H9 (cell line): Measurements from ENCODE around the gene SHISA7. TPM values are rescaled to one million over a fixed set of nuclear protein-coding genes. Genes with fewer than 3 reads are reported as not detected.
A peak's percentile ranks its signal among the peaks of the same experiment; 100 is the strongest.

ENCODE experiments used
- DNase-seq: peaks from one replicate; pipeline ENCODE4 v3.0.0-alpha.2; 2017
- H2AFZ ChIP-seq: one replicate; pipeline ENCODE4 v1.6.1; 2013; ENCODE audit warnings: mild to moderate bottlenecking, low read length, control low read depth, moderate library complexity
- H2AK5ac ChIP-seq: 2 replicates; pipeline ENCODE4 v1.6.1; 2013; ENCODE audit warnings: low read length, control low read depth, mixed read lengths; ENCODE audit not compliant: insufficient read length
- H2BK120ac ChIP-seq: one replicate; pipeline ENCODE4 v1.6.1; 2013; ENCODE audit warnings: low read depth, mild to moderate bottlenecking, low read length, control low read depth, inconsistent platforms; ENCODE audit not compliant: poor library complexity, severe bottlenecking
- H2BK12ac ChIP-seq: 2 replicates; pipeline ENCODE4 v1.6.1; 2013; ENCODE audit warnings: low read length, control low read depth, mixed read lengths, low read depth; ENCODE audit not compliant: insufficient read length
- H2BK15ac ChIP-seq: 2 replicates; pipeline ENCODE4 v1.6.1; 2013; ENCODE audit warnings: low read depth, low read length, control low read depth
- H2BK20ac ChIP-seq: one replicate; pipeline ENCODE4 v1.6.1; 2013; ENCODE audit warnings: low read depth, mild to moderate bottlenecking, low read length, control low read depth, inconsistent platforms; ENCODE audit not compliant: poor library complexity, severe bottlenecking
- H2BK5ac ChIP-seq: 2 replicates; pipeline ENCODE4 v1.6.1; 2013; ENCODE audit warnings: low read length, control low read depth, mixed read lengths; ENCODE audit not compliant: insufficient read length
- H3K14ac ChIP-seq: 2 replicates; pipeline ENCODE4 v1.6.1; 2013; ENCODE audit warnings: low read length, control low read depth; ENCODE audit not compliant: insufficient read depth
- H3K18ac ChIP-seq: 2 replicates; pipeline ENCODE4 v1.6.1; 2013; ENCODE audit warnings: low read depth, mild to moderate bottlenecking, mixed read lengths, low read length, control low read depth; ENCODE audit not compliant: insufficient read length
- H3K23ac ChIP-seq: 2 replicates; pipeline ENCODE4 v1.6.1; 2013; ENCODE audit warnings: low read length, control low read depth, mixed read lengths, low read depth; ENCODE audit not compliant: insufficient read length
- H3K23me2 ChIP-seq: 2 replicates; pipeline ENCODE4 v1.6.1; 2013; ENCODE audit warnings: low read depth, mild to moderate bottlenecking, mixed read lengths, low read length, control low read depth; ENCODE audit not compliant: insufficient read length, poor library complexity, severe bottlenecking
- H3K27ac ChIP-seq: 2 replicates; pipeline ENCODE4 v1.5.1; 2013; ENCODE audit warnings: low read length, control low read depth, mixed read lengths, low read depth; ENCODE audit not compliant: insufficient read length
- H3K27me3 ChIP-seq: 2 replicates; pipeline ENCODE4 v1.6.1; 2013; ENCODE audit warnings: low read length, control low read depth, inconsistent platforms; ENCODE audit not compliant: insufficient read depth
- H3K4ac ChIP-seq: 2 replicates; pipeline ENCODE4 v1.6.1; 2013; ENCODE audit warnings: low read depth, mild to moderate bottlenecking, control low read depth, inconsistent platforms, low read length, moderate library complexity
- H3K4me1 ChIP-seq: 2 replicates; pipeline ENCODE4 v1.6.1; 2013; ENCODE audit warnings: low read length, control low read depth, inconsistent platforms; ENCODE audit not compliant: insufficient read depth
- H3K4me2 ChIP-seq: 2 replicates; pipeline ENCODE4 v1.6.1; 2013; ENCODE audit warnings: low read length, control low read depth, mixed read lengths; ENCODE audit not compliant: insufficient read length, insufficient read depth
- H3K56ac ChIP-seq: 2 replicates; pipeline ENCODE4 v1.6.1; 2013; ENCODE audit warnings: low read depth, mild to moderate bottlenecking, mixed read lengths, low read length, control low read depth; ENCODE audit not compliant: insufficient read length
- H3K79me1 ChIP-seq: 2 replicates; pipeline ENCODE4 v1.6.1; 2013; ENCODE audit warnings: low read depth, mild to moderate bottlenecking, moderate library complexity, low read length, control low read depth, inconsistent platforms; ENCODE audit not compliant: insufficient read depth, poor library complexity, severe bottlenecking
- H3K79me2 ChIP-seq: 2 replicates; pipeline ENCODE4 v1.6.1; 2013; ENCODE audit warnings: low read length, control low read depth, inconsistent platforms; ENCODE audit not compliant: insufficient read depth
- H3K9ac ChIP-seq: 2 replicates; pipeline ENCODE4 v1.6.1; 2013; ENCODE audit warnings: low read length, control low read depth, mixed read lengths; ENCODE audit not compliant: insufficient read length; ENCODE audit errors: extremely low read depth
- H3K9me3 ChIP-seq: one replicate; pipeline ENCODE4 v1.6.1; 2013; ENCODE audit warnings: low read depth, low read length, inconsistent platforms; ENCODE audit not compliant: control insufficient read depth
- H3T11ph ChIP-seq: one replicate; pipeline ENCODE4 v1.6.1; 2013; ENCODE audit warnings: mild to moderate bottlenecking, low read length, control low read depth, inconsistent platforms
- H4K20me1 ChIP-seq: one replicate; pipeline ENCODE4 v1.6.1; 2013; ENCODE audit not compliant: control insufficient read depth, insufficient read length, insufficient read depth
- H4K5ac ChIP-seq: 2 replicates; pipeline ENCODE4 v1.6.1; 2013; ENCODE audit warnings: low read depth, mild to moderate bottlenecking, mixed read lengths, low read length, control low read depth; ENCODE audit not compliant: insufficient read length
- H4K8ac ChIP-seq: replicated peaks from 2 replicates; pipeline ENCODE4 v1.6.1; 2013; ENCODE audit warnings: low read length, control low read depth, mixed read lengths, low read depth; ENCODE audit not compliant: insufficient read length
- H4K91ac ChIP-seq: 2 replicates; pipeline ENCODE4 v1.6.1; 2013; ENCODE audit warnings: low read depth, mild to moderate bottlenecking, moderate library complexity, mixed read lengths, low read length, control low read depth; ENCODE audit not compliant: insufficient read length
- H3K27ac Mint-ChIP-seq, 3 experiments: 2 replicates in 2 of 3; 3 replicates in 1 of 3; pipeline ENCODE4 v1.8.0; 2020 to 2021; ENCODE audit warnings: mixed read lengths in 3 of 3, mild to moderate bottlenecking in 1 of 3, moderate library complexity in 1 of 3
- H3K27me3 Mint-ChIP-seq: 2 replicates; pipeline ENCODE4 v1.8.0; 2021; ENCODE audit warnings: low read depth, mild to moderate bottlenecking, moderate library complexity, mixed read lengths
- H3K36me3 Mint-ChIP-seq, 3 experiments: 2 replicates in 2 of 3; 3 replicates in 1 of 3; pipeline ENCODE4 v1.8.0; 2020 to 2021; ENCODE audit warnings: low read depth in 3 of 3, mixed read lengths in 3 of 3; ENCODE audit not compliant: insufficient read depth in 1 of 3
- H3K4me1 Mint-ChIP-seq, 2 experiments: 2 replicates each; pipeline ENCODE4 v1.8.0; 2020; ENCODE audit warnings: mixed read lengths in 2 of 2
- H3K4me3 Mint-ChIP-seq, 2 experiments: 2 replicates in 1 of 2; 3 replicates in 1 of 2; pipeline ENCODE4 v1.8.0; 2020 to 2021; ENCODE audit warnings: mild to moderate bottlenecking in 2 of 2, mixed read lengths in 2 of 2, moderate library complexity in 1 of 2
- H3K9me3 Mint-ChIP-seq, 2 experiments: 2 replicates in 1 of 2; 3 replicates in 1 of 2; pipeline ENCODE4 v1.8.0; 2020; ENCODE audit warnings: mild to moderate bottlenecking in 2 of 2, mixed read lengths in 2 of 2, moderate library complexity in 1 of 2
- CTCF ChIP-seq: fragments of 200-600 bp; sonication (generic); conservative IDR thresholded peaks from 3 replicates; pipeline ENCODE4 v1.8.0; 2021; ENCODE audit warnings: antibody characterized with exemption, mild to moderate bottlenecking
- WGBS: extraction: QIAGEN DNeasy Blood & Tissue Kit; methylation state at CpG from one replicate; pipeline ENCODE4 v1.1.7; 2013; ENCODE audit warnings: missing lambda C conversion rate, low lambda C conversion rate, mixed read lengths; ENCODE audit not compliant: insufficient read length; ENCODE audit errors: extremely low coverage; 5-methylcytosine and 5-hydroxymethylcytosine counted together
- total RNA-seq: library from RNA; stranded (reverse); gene quantifications from 2 replicates; pipeline ENCODE4 v1.2.1, GENCODE V29; 2021

Gene SHISA7
- total RNA-seq, 1 experiment from 2014 or later, result 0.31 TPM

- no peaks in the 10 kb centered on the region for H3K9me3 Mint-ChIP-seq
- no peak overlapping the region for H3K27ac ChIP-seq
These were observed 42.6 kb downstream of the SHISA7 start for GRCh38 chr19:55400281-55401087.

More at GRCh38 chr19:55400281-55401087, 42.6 kb downstream of the SHISA7 start:
- peak overlapping the region in 2 of 3 experiments; percentile 52 to 96; a peak in 3 of 7 replicates for H3K27ac Mint-ChIP-seq
- Histone ChIP-seq H3K56ac (no peak overlapping the region), H3K14ac (no peak overlapping the region), H3K27me3 (no peaks in the 10 kb centered on the region), H2BK20ac (no peak overlapping the region), H3K4ac (no peak overlapping the region), H3K18ac (no peak overlapping the region), H3K23me2 (no peaks in the 10 kb centered on the region), H3K9ac (no peak overlapping the region), H3K79me2 (peaks cover 2% of the 10 kb centered on the region; the same call in 1 of the 2 replicates), H2AK5ac (no peak overlapping the region), H4K5ac (no peak overlapping the region), H4K20me1 (no peaks in the 10 kb centered on the region), H3K4me2 (no peak overlapping the region), H3K23ac (no peak overlapping the region), H2BK12ac (no peak overlapping the region), H3K9me3 (no peaks in the 10 kb centered on the region), H3K79me1 (no peaks in the 10 kb centered on the region), H4K91ac (no peak overlapping the region), H2BK15ac (no peak overlapping the region), H3T11ph (no peak overlapping the region), H2BK120ac (no peak overlapping the region), H2BK5ac (no peak overlapping the region), H4K8ac (no peak overlapping the region), H3K4me1 (no peaks in the 10 kb centered on the region), H2AFZ (no peak overlapping the region)
- DNase-seq, result no peak
- H3K4me3 Mint-ChIP-seq, result peak overlapping the region in 1 of 2 experiments; percentile 34; a peak in 2 of 5 replicates
- H3K27me3 Mint-ChIP-seq, result peaks cover 8% of the 10 kb centered on the region
- peaks cover 9 to 26% of the 10 kb centered on the region in 2 experiments for H3K4me1 Mint-ChIP-seq
- no peak for TF ChIP-seq CTCF
- WGBS, result no CpG with 5 or more reads among the region's 14 CpGs
- H3K36me3 Mint-ChIP-seq, result peaks cover 32 to 48% (median 42%) of the 10 kb centered on the region in 3 experiments
